Cortex of kidney (tissue), 1 donor: ENCODE data around the gene ATG7.
"Not testable (repeated sequence)": the region's sequence is repeated elsewhere in the genome, so short reads cannot be mapped to it uniquely, and the experiment has no call there.

Source experiments
- DNase-seq: peaks from one replicate; lab custom pipeline; 2025; lab: John Stamatoyannopoulos, UW

ATG7 gene

GRCh38 chr3:11509173-11510000 is 237.2 kb downstream of the ATG7 start:
- no peak for DNase-seq

- no peak for DNase-seq
Measured at GRCh38 chr3:11510001-11510340, 237.8 kb downstream of the ATG7 start.

- DNase-seq: no peak
Measured at GRCh38 chr3:11510356-11510755, 238.2 kb downstream of the ATG7 start.

DNA sequence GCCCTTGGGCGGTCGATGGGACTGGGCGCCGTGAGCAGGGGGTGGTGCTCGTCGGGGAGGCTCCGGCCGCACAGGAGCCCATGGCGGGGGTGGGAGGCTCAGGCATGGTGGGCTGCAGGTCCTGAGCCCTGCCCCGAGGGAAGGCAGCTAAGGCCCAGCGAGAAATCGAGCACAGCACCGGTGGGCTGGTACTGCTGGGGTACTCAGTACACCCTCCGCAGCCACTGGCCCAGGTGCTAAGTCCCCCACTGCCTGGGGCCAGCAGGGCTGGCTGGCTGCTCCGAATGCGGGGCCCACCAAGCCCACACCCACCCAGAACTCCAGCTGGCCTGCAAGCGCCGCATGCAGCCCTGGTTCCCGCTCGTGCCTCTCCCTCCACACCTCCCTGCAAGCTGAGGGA is 239.4 kb downstream of the ATG7 start:
- DNase-seq: not testable (repeated sequence)

GRCh38 chr3:11513125-11513816 is 241.1 kb downstream of the ATG7 start:
- DNase-seq: not testable (repeated sequence)

DNA sequence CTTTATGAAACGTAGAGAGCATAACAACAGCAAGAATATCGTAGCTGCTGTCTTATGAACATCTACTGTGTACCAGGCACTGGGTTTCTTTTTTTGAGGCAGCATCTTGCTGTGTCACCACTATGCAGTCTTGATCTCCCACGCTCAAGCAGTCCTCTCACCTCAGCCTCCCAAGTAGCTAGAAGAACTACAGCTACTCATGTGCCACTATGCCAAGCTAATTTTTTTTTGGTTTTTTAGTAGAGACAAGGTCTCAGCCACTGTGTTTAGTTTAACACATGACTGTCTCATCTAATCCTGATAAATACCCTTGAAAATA is 241.6 kb downstream of the ATG7 start:
- DNase-seq: no peak

GRCh38 chr3:11514191-11514821 is 242.1 kb downstream of the ATG7 start:
- DNase-seq: no peak

GRCh38 chr3:11517601-11518000 is 245.4 kb downstream of the ATG7 start:
- no peak for DNase-seq

DNA sequence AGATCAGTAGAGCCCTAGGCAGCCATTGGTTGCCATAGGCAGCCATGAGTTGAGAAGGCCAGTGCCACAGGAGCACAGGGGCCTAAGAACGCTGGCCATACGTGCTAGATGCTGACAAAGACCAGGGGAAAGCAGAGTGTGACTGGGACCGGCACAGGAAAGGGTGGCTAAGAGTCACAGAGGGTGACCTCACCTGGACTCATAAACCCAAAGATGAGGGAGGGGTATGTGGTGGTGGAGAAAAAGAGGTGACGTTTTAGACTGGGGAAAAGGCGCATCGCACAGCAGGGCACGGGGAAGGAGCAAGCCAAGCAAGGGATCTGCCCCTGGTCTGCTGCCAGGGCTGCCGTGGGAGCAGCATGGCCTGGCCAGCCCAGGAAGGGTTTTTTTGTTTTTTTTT is 249.0 kb downstream of the ATG7 start:
- DNase-seq: no peak

- DNase-seq: no peak
Measured at GRCh38 chr3:11522398-11522715, 250.2 kb downstream of the ATG7 start.

DNA sequence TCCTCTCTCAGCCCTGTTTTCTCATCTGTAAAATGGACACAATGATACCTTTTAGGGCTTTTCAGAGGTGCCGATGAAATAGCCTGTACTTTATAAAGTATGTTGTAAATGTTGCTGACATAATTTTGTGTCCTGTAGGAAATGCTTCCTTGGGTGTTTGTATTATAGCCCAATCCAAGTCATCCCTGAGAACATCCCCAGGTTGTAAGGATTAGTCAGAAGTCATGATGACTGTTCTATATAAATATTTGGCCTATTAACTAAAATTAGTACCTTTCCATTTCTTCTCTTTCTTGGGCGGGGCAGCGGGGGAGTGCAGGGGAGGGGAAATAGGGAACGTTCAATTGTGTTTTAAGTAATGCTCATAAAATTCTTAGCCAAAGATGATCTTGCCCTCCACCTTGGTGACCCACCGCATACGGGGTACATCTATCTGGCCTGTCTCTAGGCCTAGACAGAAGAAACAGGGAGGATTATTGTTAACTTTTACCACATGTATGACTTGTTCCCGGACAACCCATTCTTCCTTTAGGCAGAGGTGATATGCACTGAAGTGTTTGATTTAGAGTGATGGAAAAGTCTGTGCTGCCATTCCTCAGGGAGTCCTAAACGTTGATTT is 250.9 kb downstream of the ATG7 start:
- DNase-seq: no peak

GRCh38 chr3:11523572-11524101 is 251.4 kb downstream of the ATG7 start:
- no peak for DNase-seq

- DNase-seq: not testable (repeated sequence)
Measured at GRCh38 chr3:11526121-11526520, 253.9 kb downstream of the ATG7 start.

- DNase-seq: no peak
Measured at GRCh38 chr3:11529281-11529680, 257.1 kb downstream of the ATG7 start.

DNA sequence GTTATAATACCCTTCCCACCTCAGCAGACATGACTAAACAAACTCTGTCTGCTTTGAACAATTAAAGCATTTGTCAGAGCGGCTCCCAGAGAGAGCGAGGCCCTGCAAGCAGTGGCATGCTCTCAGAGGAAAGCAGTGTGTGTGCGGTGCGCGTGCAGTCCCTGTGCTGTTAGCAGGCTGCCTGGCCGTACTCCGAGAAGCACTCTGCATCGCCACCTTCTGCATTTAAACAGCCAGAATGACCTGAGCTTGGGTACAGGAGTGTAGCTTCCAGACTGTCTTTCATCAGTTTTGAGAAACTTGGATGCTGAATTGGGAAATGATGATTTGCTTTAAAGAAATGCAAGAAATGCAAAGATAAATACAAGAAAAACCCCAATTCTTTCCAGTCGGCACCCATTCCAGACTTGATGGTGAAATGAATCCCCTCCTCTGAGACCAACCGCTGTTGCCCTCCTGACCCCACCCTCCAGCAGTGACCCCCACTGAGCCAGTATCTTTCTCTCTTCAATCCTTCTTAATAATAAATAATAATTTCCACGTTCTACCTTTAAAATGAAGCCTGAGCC is 258.0 kb downstream of the ATG7 start:
- DNase-seq: no peak

GRCh38 chr3:11532931-11533391 is 260.8 kb downstream of the ATG7 start:
- no peak for DNase-seq

DNA sequence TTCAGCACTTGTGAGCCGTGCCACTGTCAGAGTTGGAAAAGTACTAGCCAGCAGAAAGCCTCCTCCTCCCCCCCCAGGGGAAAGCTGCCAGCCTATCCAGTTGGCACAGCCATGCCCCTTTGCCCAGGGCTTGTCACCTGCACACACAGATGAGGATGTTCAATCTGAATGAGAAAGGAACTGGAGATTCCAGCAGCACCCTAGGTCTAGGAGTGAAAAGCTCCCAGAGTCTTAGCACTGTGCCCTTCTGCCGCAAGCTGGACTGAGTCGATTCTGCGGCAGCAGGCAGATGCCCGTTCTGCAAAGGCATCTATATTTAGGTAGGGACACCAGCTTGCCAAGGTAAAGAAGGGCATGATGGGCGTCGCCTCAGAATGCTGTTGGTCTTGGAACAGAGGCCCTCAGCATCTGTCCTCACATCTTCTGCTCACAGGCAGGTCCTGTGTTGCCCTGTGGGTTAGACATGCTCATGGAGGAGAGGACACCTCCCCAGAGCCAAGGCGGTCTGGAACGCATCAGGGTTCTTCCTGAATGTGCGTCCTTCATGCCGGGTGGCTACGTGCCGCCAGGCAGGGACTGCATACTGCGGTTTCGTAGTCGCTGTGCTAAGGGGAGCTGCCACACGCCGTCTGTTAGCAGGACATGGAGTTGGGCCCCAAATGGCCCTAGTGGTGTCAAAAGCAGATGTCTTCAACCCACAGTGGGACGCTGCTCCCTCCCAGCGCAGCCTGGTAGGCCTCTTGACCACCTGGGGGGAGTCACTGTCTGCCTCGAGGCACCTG is 262.0 kb downstream of the ATG7 start:
- no peak for DNase-seq

DNA sequence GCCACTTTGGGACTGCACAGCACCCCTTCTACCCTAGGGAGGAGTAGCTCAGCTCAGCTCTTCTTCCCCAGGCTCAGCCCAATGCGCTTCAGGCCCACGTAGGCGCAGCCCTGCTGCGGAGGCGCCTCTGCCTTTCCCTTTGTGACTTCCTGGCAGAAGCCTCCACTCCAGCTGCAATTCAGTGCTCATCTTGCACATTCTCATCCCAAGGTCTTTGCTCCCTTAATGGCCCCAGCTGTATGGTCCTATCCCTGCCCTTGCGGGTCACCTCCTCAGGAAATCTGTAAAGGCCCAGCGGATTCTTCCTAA is 262.6 kb downstream of the ATG7 start:
- DNase-seq: no peak

DNA sequence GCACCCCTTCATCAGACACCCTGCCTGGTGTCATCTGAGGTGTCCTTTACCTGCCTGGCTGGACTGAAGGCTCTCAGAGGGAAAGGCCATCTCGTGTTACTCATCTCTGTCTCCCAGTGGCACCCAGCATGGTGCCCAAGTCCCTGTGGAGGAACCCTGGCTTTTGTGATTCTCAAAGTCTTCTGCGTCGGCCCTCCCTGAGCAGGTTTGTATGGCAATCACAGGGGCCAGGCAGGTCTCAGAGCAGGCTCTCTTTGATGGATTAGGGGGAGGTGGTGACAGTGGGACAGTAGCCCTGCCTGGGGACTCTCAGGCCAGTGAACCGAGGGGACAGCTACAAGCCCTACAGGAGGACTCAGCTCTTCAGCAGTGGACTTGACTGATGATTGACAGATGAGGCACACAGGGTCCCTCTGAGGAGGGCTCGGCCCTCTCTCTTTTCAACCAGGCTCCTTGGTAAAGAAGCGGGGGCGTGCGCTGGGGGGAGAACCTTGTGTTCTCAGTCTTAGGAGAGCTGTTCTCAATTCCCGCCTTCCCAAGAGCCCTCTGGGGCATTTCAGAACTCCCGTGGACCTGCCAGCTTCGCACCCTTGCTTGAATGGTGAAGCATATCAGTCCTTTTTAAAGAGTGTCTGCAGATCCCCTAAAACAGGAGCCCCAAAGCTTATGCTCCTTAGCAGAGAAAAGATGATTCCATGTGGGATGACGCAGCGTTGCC is 263.2 kb downstream of the ATG7 start:
- no peak for DNase-seq

- DNase-seq: no peak
Measured at GRCh38 chr3:11536132-11536935, 264.1 kb downstream of the ATG7 start.
